GM12874 (cell line): ENCODE data around the gene HLF.

ENCODE experiments used
- CTCF ChIP-seq: IDR thresholded peaks from 2 replicates; pipeline ENCODE4 v1.5.1; 2011; ENCODE audit warnings: low read depth, mild to moderate bottlenecking, control low read depth, low read length, moderate library complexity; ENCODE audit not compliant: insufficient read depth

Gene HLF

GRCh38 chr17:55318081-55318480 lies 53.3 kb downstream of the HLF start:
- no peak for TF ChIP-seq CTCF

- no peak for TF ChIP-seq CTCF
These were observed 54.1 kb downstream of the HLF start for GRCh38 chr17:55318715-55319487.

- TF ChIP-seq CTCF = no peak
These were observed 55.3 kb downstream of the HLF start for GRCh38 chr17:55319933-55320593.

- no peak for TF ChIP-seq CTCF
These were observed 56.0 kb downstream of the HLF start for GRCh38 chr17:55320594-55321426.

GRCh38 chr17:55321427-55322060 lies 56.8 kb downstream of the HLF start:
- no peak for TF ChIP-seq CTCF

GRCh38 chr17:55322453-55322985 lies 57.8 kb downstream of the HLF start:
- no peak for TF ChIP-seq CTCF
